ENCODE results near the gene VKORC1L1.
"Not testable (repeated sequence)": the region's sequence is repeated elsewhere in the genome, so short reads cannot be mapped to it uniquely, and the experiment has no call there.

VKORC1L1 gene

GRCh38 chr7:65989694-65990080 is 116.8 kb downstream of the VKORC1L1 start:
- Mint-ChIP-seq H3K36me3 (ENCODE audit: low read depth) (no peaks in the 10 kb centered on the region), H3K4me3 (no peak overlapping the region), H3K4me1 (ENCODE audit: low read depth) (no peaks in the 10 kb centered on the region), H3K27ac (no peak overlapping the region), H3K27me3 (ENCODE audit: low read depth) (no peaks in the 10 kb centered on the region), H3K9me3 (no peaks in the 10 kb centered on the region)

GRCh38 chr7:65991829-65992228 is 119.0 kb downstream of the VKORC1L1 start:
- not testable (repeated sequence) for H3K27ac Mint-ChIP-seq; H3K27me3 Mint-ChIP-seq (ENCODE audit: low read depth); H3K4me1 Mint-ChIP-seq (ENCODE audit: low read depth); H3K9me3 Mint-ChIP-seq; H3K4me3 Mint-ChIP-seq; H3K36me3 Mint-ChIP-seq (ENCODE audit: low read depth)

- Mint-ChIP-seq H3K27ac (no peak overlapping the region), H3K4me3 (no peak overlapping the region), H3K4me1 (ENCODE audit: low read depth) (no peaks in the 10 kb centered on the region), H3K36me3 (ENCODE audit: low read depth) (no peaks in the 10 kb centered on the region), H3K9me3 (no peaks in the 10 kb centered on the region), H3K27me3 (ENCODE audit: low read depth) (peaks cover 8% of the 10 kb centered on the region)
Measured at GRCh38 chr7:65992526-65992925, 119.7 kb downstream of the VKORC1L1 start.

GRCh38 chr7:65994984-65995383 is 122.1 kb downstream of the VKORC1L1 start:
- not testable (repeated sequence) for H3K27me3 Mint-ChIP-seq (ENCODE audit: low read depth); H3K27ac Mint-ChIP-seq; H3K4me1 Mint-ChIP-seq (ENCODE audit: low read depth); H3K36me3 Mint-ChIP-seq (ENCODE audit: low read depth); H3K9me3 Mint-ChIP-seq; H3K4me3 Mint-ChIP-seq

- not testable (repeated sequence) for H3K9me3 Mint-ChIP-seq; H3K4me3 Mint-ChIP-seq; H3K36me3 Mint-ChIP-seq (ENCODE audit: low read depth); H3K27me3 Mint-ChIP-seq (ENCODE audit: low read depth); H3K27ac Mint-ChIP-seq; H3K4me1 Mint-ChIP-seq (ENCODE audit: low read depth)
Measured at GRCh38 chr7:66000823-66001417, 128.0 kb downstream of the VKORC1L1 start.

- not testable (repeated sequence) for H3K4me1 Mint-ChIP-seq (ENCODE audit: low read depth); H3K4me3 Mint-ChIP-seq
Measured at GRCh38 chr7:66005115-66005671, 132.3 kb downstream of the VKORC1L1 start.

GRCh38 chr7:66007232-66007631 is 134.4 kb downstream of the VKORC1L1 start:
- Mint-ChIP-seq H3K36me3 (ENCODE audit: low read depth) (no peaks in the 10 kb centered on the region), H3K27me3 (ENCODE audit: low read depth) (no peaks in the 10 kb centered on the region)

More at GRCh38 chr7:66005115-66005671, 132.3 kb downstream of the VKORC1L1 start:
- not testable (repeated sequence) for H3K27ac Mint-ChIP-seq; H3K27me3 Mint-ChIP-seq (ENCODE audit: low read depth); H3K36me3 Mint-ChIP-seq (ENCODE audit: low read depth); H3K9me3 Mint-ChIP-seq

More at GRCh38 chr7:66007232-66007631, 134.4 kb downstream of the VKORC1L1 start:
- H3K4me1 Mint-ChIP-seq (ENCODE audit: low read depth) = no peaks in the 10 kb centered on the region
- no peak overlapping the region for H3K27ac Mint-ChIP-seq
- no peak overlapping the region for H3K4me3 Mint-ChIP-seq
- H3K9me3 Mint-ChIP-seq = no peaks in the 10 kb centered on the region
